HG03342 (cell line): ENCODE results near the gene SAP25.
"Not testable (repeated sequence)": the region's sequence is repeated elsewhere in the genome, so short reads cannot be mapped to it uniquely, and the experiment has no call there.

Experiments
- ATAC-seq: cut with Tn5 transposase; IDR thresholded peaks from one replicate; pipeline ENCODE4 v1.9.1; 2021; ENCODE audit warnings: mild to moderate bottlenecking, moderate library complexity; ENCODE audit not compliant: unreplicated experiment

SAP25 gene

GRCh38 chr7:100576384-100576993, 2.8 kb upstream of the SAP25 start:
- ATAC-seq, result no peak

GRCh38 chr7:100575746-100576383, 2.2 kb upstream of the SAP25 start:
- no peak for ATAC-seq

- no peak for ATAC-seq
Observed at GRCh38 chr7:100575206-100575631, 1.5 kb upstream of the SAP25 start.

GRCh38 chr7:100574362-100575205, 884 bp upstream of the SAP25 start:
- no peak for ATAC-seq

GRCh38 chr7:100572949-100573675, 588 bp downstream of the SAP25 start:
- no peak for ATAC-seq

- no peak for ATAC-seq
Observed at GRCh38 chr7:100572281-100572948, 1.3 kb downstream of the SAP25 start.

- ATAC-seq, result no peak
Observed at GRCh38 chr7:100571829-100572116, 1.9 kb downstream of the SAP25 start.

- no peak for ATAC-seq
Observed at GRCh38 chr7:100570954-100571828, 2.5 kb downstream of the SAP25 start.

- no peak for ATAC-seq
Observed at GRCh38 chr7:100568896-100569844, 4.5 kb downstream of the SAP25 start.

GRCh38 chr7:100568176-100568895, 5.4 kb downstream of the SAP25 start:
- ATAC-seq, result no peak

- no peak for ATAC-seq
Observed at GRCh38 chr7:100567751-100568175, 5.9 kb downstream of the SAP25 start.

GRCh38 chr7:100567031-100567730, 6.5 kb downstream of the SAP25 start:
- ATAC-seq, result no peak

GRCh38 chr7:100566018-100566531, 7.6 kb downstream of the SAP25 start:
- ATAC-seq, result no peak

GRCh38 chr7:100565133-100565571, 8.5 kb downstream of the SAP25 start:
- no peak for ATAC-seq

- ATAC-seq, result not testable (repeated sequence)
Observed at GRCh38 chr7:100564405-100564804, 9.3 kb downstream of the SAP25 start.

GRCh38 chr7:100563809-100564400, 9.8 kb downstream of the SAP25 start:
- peak; percentile 42 for ATAC-seq

- no peak for ATAC-seq
Observed at GRCh38 chr7:100563100-100563564, 10.6 kb downstream of the SAP25 start.
